CD4-positive, alpha-beta T cell treated with Interleukin-15 for 4 hours (primary cell): ENCODE results near the gene TMCC1.
A peak's percentile ranks its signal among the peaks of the same experiment; 100 is the strongest.
"Not testable (repeated sequence)": the region's sequence is repeated elsewhere in the genome, so short reads cannot be mapped to it uniquely, and the experiment has no call there.

ENCODE experiments used
- DNase-seq: peaks from one replicate; pipeline ENCODE4 v3.0.0-alpha.2; 2020; ENCODE audit warnings: low spot score

TMCC1 gene

GRCh38 chr3:129648391-129648790 lies 245.1 kb downstream of the TMCC1 start:
- DNase-seq: no peak

- no peak for DNase-seq
Observed at GRCh38 chr3:129645286-129645685, 248.2 kb downstream of the TMCC1 start.

GRCh38 chr3:129644836-129645235 lies 248.7 kb downstream of the TMCC1 start:
- DNase-seq: no peak

- not testable (repeated sequence) for DNase-seq
Observed at GRCh38 chr3:129641567-129642260, 251.8 kb downstream of the TMCC1 start.

GRCh38 chr3:129640985-129641384 lies 252.5 kb downstream of the TMCC1 start:
- not testable (repeated sequence) for DNase-seq

- DNase-seq: no peak
Observed at GRCh38 chr3:129638481-129638880, 255.0 kb downstream of the TMCC1 start.

- DNase-seq: no peak
Observed at GRCh38 chr3:129636082-129636481, 257.4 kb downstream of the TMCC1 start.

DNA sequence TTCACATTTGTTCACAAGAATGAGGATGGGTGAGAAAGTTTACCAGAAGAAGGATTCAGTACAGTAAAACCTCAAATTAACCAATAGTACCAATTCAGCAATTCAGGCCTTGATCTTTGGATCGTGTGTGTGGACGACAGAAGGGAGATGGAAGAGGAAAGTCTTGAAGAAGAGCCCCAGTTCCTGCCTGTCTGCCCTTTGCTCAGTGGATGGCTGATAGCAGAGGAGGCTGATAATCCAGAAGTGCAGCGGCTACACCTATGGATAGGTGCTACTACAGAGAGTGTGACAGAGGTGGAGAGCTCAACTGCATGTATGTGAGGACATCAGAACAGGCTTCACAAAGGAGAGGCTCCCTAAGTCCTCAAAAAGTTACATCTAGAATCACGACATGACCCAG lies 257.9 kb downstream of the TMCC1 start:
- no peak for DNase-seq

DNA sequence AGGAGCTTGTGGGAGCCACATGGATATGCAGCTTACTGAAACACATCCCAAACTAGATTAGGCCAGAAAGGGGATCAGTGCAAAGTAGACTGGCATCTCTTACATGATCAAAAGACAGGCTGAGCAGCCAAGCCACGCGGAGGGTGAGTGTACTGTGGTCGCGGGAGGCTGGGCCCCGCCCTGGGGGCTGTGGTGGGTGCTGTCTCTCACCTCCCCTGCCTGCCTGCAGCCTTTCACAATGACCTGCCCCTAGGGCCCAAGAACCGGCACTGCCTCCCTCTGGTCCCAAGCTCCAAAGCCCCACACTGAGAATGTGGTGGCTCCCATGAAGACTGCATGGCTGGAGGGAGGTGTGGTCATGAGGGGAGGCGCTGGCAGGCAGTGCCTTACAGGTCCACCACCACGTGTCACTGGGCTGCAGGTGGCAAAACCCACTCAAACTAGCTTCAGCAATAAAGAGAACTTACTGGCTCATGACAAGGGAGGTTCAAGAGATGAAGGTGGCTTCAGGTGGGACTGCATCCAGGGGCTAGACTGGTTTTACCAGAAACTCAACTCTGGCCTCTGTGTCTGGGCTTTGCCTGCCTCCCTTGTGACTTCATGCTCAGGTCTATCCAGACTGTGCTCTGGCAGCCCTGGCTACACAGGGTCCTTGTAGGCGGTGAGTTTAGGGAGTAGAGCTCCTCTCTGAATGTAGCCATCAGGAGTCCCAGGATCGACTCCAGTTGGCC lies 259.6 kb downstream of the TMCC1 start:
- DNase-seq: no peak

- DNase-seq: no peak
Observed at GRCh38 chr3:129632977-129633376, 260.5 kb downstream of the TMCC1 start.

- no peak for DNase-seq
Observed at GRCh38 chr3:129632556-129632955, 261.0 kb downstream of the TMCC1 start.

- DNase-seq: no peak
Observed at GRCh38 chr3:129632056-129632455, 261.5 kb downstream of the TMCC1 start.

DNA sequence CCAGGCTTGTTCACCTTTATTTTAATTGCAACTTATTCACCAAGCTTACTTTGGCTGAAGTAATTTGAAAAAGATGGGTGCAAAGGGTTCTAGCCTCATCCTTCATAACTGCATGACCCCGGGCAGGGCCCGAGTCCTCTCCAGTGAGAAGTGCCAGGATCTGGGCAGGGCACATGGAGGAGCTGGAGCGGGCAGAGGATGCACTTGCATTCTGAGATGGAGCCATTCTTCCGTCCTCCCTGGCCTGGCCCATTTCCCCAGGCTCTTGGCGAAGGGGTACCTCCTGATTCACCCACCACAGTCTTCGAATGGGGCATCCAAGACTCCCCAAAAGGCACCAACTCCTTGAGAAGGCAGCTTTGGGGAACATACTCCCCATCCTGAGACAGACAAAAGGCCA lies 264.5 kb downstream of the TMCC1 start:
- DNase-seq: no peak

- no peak for DNase-seq
Observed at GRCh38 chr3:129628169-129628522, 265.4 kb downstream of the TMCC1 start.

DNA sequence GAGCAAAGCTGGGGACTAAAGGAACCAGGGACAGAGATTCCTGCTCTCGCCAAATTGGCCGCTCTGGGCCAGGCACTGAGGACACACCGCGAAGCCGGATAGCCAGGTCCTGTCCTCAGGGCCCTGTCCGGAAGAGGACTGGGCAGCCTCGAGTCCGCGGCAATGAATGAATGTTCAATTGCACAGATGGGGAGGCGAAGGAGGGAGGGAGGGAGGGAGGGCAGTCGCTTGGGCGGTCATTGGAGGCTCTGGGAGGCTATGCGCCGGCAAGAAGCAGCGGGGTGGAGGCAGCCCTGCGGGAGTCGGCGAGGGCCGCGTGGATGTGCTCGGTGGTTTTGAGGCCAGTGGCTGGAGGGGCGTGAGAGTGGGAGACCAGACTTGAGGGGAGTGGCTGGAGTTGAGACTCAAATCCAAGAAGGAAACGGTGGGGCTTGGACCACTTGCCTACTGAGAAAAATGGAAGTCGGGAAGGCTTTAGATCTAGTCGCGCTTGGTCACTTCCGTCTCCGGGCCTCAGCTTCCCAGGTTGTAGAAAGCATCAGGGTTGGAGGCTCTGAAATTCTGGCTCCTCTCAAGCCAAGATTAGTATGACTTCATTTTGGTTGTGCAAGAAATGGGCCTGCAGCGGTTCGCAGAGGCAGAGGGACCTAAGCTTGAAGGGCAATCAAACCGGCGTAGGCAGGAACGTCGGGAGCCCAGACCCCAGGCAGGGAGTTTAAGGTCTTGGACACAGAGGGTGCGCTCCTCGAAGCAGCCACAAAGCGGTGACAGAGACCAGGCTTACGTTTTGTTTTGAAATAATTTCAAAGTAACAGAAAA lies 266.0 kb downstream of the TMCC1 start:
- DNase-seq: peak; percentile 68

GRCh38 chr3:129626744-129627349 lies 266.7 kb downstream of the TMCC1 start:
- DNase-seq: peak; percentile 52

- DNase-seq: no peak
Observed at GRCh38 chr3:129625072-129625874, 268.2 kb downstream of the TMCC1 start.

- no peak for DNase-seq
Observed at GRCh38 chr3:129624347-129625071, 269.0 kb downstream of the TMCC1 start.

GRCh38 chr3:129623447-129624118 lies 269.9 kb downstream of the TMCC1 start:
- DNase-seq: no peak

GRCh38 chr3:129622933-129623332 lies 270.6 kb downstream of the TMCC1 start:
- no peak for DNase-seq
